Activated CD4-positive, CD25-positive, alpha-beta regulatory T cell treated with anti-CD3 and anti-CD28 coated beads, Interleukin-2, amount 50 U/mL, for 24 hours (primary cell): ENCODE results near the gene PRKCG.
A peak's percentile ranks its signal among the peaks of the same experiment; 100 is the strongest.
"Not testable (repeated sequence)": the region's sequence is repeated elsewhere in the genome, so short reads cannot be mapped to it uniquely, and the experiment has no call there.

Experiments used
- ATAC-seq, 2 donors: fragments of 150-1000 bp; cut with Tn5 transposase; one replicate each; pipeline ENCODE4 v1.10.0; 2021; ENCODE audit warnings: mild to moderate bottlenecking in 1 of 2, moderate library complexity in 1 of 2

Gene PRKCG

GRCh38 chr19:53881482-53882390 is at the start of gene PRKCG:
Gene PRKCG (plus strand): TSS chr19:53882197. CDS start chr19:53882495, 298 bp downstream.
- ATAC-seq = peak in 1 of 2 donors; percentile 25

- not testable (repeated sequence) for ATAC-seq
Observed at GRCh38 chr19:53832861-53833260, 49.1 kb upstream of the PRKCG start.

DNA sequence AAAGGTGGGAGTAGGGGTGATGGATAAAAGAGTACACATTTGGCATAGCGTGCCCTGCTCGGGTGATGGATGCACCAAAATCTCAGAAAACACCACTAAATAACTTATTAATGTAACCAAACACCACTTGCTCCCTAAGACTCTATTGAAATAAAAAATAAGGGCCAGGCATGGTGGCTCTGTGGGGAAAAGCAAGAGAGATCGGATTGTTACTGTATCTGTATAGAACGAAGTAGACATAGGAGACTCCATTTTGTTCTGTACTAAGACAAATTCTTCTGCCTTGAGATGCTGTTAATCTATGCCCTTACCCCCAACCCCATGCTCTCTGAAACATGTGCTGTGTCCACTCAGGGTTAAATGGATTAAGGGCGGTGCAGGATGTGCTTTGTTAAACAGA is 43.6 kb upstream of the PRKCG start:
- ATAC-seq = not testable (repeated sequence)

GRCh38 chr19:53840241-53840640 is 41.8 kb upstream of the PRKCG start:
- not testable (repeated sequence) for ATAC-seq

GRCh38 chr19:53840914-53841313 is 41.1 kb upstream of the PRKCG start:
- not testable (repeated sequence) for ATAC-seq

DNA sequence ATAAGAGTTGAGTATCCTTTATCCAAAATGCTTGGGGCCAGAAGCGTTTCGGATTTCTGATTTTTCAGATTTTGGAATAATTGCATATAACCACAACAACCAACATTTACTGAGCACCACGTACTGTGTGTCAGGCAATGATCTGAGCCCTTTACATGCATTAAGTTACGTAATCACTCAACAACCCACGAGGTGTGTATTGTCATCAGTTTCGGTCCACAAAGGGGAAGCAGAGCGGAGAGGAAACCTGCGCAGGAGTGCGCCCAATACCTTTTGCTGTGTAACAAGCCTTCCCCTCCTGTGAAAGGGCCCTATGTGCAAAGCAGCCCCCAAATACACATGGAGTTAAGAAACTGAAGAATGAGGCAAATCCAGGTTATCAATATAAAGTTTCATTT is 37.1 kb upstream of the PRKCG start:
- no peak for ATAC-seq

DNA sequence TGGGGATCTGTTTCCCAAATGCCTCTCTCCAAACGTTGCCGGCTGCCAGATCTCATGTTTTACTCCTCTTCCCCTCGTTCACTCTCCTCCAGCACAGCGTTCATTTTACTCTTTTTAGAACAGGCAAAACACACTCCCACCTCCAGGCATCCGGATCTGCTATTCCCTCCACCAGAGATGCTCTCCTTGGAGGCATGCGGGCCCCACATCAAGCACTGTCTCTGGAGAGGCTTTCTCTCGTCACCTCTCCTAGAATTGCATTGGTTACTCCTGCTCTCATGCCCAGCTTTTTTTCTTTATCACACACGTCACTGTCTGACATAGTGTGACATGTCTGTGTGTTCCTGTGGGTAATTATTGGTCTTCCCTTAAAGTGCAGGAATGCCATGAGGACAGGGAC is 34.4 kb upstream of the PRKCG start:
- no peak for ATAC-seq

GRCh38 chr19:53849237-53849676 is 32.7 kb upstream of the PRKCG start:
- ATAC-seq = no peak

- ATAC-seq = no peak
Observed at GRCh38 chr19:53853707-53854106, 28.3 kb upstream of the PRKCG start.

DNA sequence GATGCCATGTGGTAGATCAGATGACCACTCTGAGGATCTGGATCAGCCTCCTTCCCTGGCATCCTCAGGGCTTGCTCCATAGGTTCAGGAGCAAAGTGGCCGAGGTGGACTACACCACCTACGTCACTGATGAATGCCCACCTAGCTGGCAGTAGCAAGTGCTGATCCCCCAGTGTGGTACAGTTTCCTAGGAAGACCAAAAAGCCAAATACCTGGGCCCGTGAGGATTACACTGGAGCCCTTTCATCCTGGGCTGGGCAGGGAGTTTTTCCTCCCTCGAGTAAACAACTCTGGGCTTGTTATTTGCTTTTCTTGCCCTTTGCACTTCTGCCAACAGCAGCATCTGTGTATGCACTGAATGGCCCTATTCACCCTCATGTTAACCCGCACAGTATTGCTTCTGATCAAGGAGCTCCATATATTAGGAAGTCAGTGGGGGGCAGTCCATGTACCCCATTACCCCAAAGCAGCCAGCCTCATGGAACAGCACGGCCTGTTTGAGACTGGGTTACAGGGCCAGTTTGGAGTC is 17.6 kb upstream of the PRKCG start:
- no peak for ATAC-seq

- ATAC-seq = no peak
Observed at GRCh38 chr19:53865523-53865917, 16.5 kb upstream of the PRKCG start.

GRCh38 chr19:53865918-53866864 is 15.8 kb upstream of the PRKCG start:
- ATAC-seq = peak; percentile 23 to 42

GRCh38 chr19:53866865-53867224 is 15.2 kb upstream of the PRKCG start:
- ATAC-seq = no peak

GRCh38 chr19:53867225-53868090 is 14.5 kb upstream of the PRKCG start, which contains the start of gene MYADM:
Gene MYADM (plus strand): TSS chr19:53867883. CDS start chr19:53873530, 5,647 bp downstream.
- ATAC-seq = peak; percentile 85 to 87

- ATAC-seq = no peak
Observed at GRCh38 chr19:53868091-53868891, 13.7 kb upstream of the PRKCG start.

GRCh38 chr19:53868892-53869804 is 12.8 kb upstream of the PRKCG start:
- peak; percentile 30 to 33 for ATAC-seq

DNA sequence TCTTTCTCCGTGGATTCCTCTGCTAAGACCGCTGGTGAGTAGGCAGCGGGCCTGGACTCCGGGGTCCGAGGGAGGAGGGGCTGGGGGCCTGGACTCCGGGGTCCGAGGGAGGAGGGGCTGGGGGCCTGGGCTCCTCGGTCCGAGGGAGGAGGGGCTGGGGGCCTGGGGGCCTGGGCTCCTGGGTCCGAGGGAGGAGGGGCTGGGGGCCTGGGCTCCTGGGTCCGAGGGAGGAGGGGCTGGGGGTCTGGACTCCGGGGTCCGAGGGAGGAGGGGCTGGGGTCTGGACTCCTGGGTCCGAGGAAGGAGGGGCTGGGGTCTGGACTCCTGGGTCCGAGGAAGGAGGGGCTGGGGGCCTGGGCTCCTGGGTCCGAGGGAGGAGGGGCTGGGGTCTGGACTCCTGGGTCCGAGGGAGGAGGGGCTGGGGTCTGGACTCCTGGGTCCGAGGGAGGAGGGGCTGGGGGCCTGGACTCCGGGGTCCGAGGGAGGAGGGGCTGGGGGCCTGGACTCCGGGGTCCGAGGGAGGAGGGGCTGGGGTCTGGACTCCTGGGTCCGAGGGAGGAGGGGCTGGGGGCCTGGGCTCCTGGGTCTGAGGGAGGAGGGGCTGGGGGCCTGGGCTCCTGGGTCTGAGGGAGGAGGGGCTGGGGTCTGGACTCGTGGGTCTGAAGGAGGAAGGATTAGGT is 12.1 kb upstream of the PRKCG start:
- not testable (repeated sequence) for ATAC-seq

DNA sequence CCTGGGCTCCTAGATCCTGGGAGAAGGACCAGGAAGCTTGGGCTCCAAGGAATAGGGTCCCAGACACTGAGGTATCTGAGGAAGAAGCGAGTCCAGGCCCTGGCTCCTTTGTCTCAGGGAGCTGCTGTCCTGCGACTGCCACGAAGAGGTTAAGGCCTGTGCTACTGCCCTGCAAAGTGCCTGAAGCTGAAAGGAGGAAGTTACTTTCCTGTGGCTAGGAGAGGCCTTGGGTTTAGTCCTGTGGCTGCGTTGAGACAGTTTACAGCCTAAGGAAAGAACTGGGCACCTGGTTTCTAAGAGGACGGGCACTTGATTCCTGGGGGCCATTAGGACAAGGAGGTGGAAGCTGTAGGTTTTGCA is 11.5 kb upstream of the PRKCG start:
- ATAC-seq = no peak

DNA sequence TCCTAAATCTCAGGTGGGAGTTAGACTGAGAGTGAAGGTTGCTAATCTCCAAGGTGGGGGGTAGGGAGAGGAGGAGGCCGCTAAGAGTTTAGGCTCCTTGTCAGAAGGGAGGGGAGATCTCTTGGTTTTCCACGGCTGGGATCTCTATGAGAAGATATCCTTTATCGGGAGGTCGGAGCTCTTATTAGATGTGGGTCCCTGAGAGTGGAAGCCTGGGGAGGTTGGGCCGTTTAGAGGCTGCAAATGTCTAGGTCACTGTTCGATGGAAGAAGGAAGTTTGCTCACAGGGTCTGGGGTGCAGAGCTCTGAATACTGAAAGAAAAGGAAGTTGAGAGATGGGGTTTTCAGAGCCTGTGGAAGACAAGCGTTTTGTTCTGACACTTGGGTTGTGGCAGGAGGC is 10.5 kb upstream of the PRKCG start:
- ATAC-seq = no peak
